ENCODE results near the gene KRT31. TPM values are rescaled to one million over a fixed set of nuclear protein-coding genes. Genes with fewer than 3 reads are reported as not detected.

Gene KRT31
- total RNA-seq, 1 experiment from 2014 or later = not detected

- no peaks in the 10 kb centered on the region for H3K36me3 Mint-ChIP-seq
- 0 out of 2 replicates have a peak, but pooled peaks cover 10% of the 10 kb centered on the region for H3K9me3 Mint-ChIP-seq
- ChIA-PET POLR2A (no interaction called here), CTCF (no interaction called here)
- no peak overlapping the region for H3K4me3 Mint-ChIP-seq
- no peak overlapping the region for H3K27ac Mint-ChIP-seq
- no peaks in the 10 kb centered on the region for H3K4me1 Mint-ChIP-seq
- no peak for TF ChIP-seq TEAD1 (CRISPR knock-in tag; IDR thresholded peaks at IDR 0.05)
- TF ChIP-seq CBFB (CRISPR knock-in tag; IDR thresholded peaks at IDR 0.05; ENCODE audit: low read depth) = no peak
- no peak for TF ChIP-seq RELA (CRISPR knock-in tag; IDR thresholded peaks at IDR 0.05; ENCODE audit: borderline replicate concordance)
- no peak for TF ChIP-seq ZNF416 (CRISPR knock-in tag; IDR thresholded peaks at IDR 0.05)
- no peak for TF ChIP-seq NFE2L1 (CRISPR knock-in tag; IDR thresholded peaks at IDR 0.05)
- no peak for TF ChIP-seq ZNF232 (CRISPR knock-in tag; IDR thresholded peaks at IDR 0.05)
- no peak for TF ChIP-seq ZNF396 (CRISPR knock-in tag; IDR thresholded peaks at IDR 0.05; ENCODE audit: borderline replicate concordance)
- TF ChIP-seq NR3C1 (CRISPR knock-in tag; conservative IDR thresholded peaks at IDR 0.05; ENCODE audit: low read depth) = no peak
- TF ChIP-seq TEAD4 (CRISPR knock-in tag; IDR thresholded peaks at IDR 0.05) = no peak
- no peak for TF ChIP-seq CREB1 (CRISPR knock-in tag; IDR thresholded peaks at IDR 0.05)
- TF ChIP-seq, protein P1, sequence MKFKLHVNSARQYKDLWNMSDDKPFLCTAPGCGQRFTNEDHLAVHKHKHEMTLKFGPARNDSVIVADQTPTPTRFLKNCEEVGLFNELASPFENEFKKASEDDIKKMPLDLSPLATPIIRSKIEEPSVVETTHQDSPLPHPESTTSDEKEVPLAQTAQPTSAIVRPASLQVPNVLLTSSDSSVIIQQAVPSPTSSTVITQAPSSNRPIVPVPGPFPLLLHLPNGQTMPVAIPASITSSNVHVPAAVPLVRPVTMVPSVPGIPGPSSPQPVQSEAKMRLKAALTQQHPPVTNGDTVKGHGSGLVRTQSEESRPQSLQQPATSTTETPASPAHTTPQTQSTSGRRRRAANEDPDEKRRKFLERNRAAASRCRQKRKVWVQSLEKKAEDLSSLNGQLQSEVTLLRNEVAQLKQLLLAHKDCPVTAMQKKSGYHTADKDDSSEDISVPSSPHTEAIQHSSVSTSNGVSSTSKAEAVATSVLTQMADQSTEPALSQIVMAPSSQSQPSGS (CRISPR knock-in tag; IDR thresholded peaks at IDR 0.05; ENCODE audit: borderline replicate concordance, low read depth) = no peak
- ATAC-seq (no peak), DNase-seq (ENCODE audit: low spot score) (peak; percentile 16)
- peaks cover 5% of the 10 kb centered on the region for H3K27me3 Mint-ChIP-seq (ENCODE audit: low read depth)
These were observed 44.6 kb downstream of the KRT31 start for GRCh38 chr17:41352597-41353366.

DNA sequence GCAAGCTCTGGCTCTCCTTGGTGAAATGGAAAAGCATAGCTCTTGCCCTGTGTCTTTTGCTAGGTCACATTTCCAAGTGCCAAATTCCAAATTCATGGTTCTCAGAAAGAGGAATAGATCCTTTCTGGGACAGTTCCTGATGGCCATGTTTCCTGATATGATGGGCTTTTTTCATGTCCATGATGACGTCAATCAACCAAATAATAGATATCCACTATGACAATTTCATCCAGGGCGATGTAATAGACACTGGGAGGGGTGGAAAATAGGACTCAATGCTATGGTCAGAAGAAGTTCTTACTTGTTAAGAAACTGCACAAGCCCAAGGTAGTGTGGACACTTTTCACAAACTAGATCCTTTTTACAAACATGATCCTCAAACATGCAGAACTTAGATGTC lies 46.2 kb downstream of the KRT31 start:
- H3K36me3 Mint-ChIP-seq = no peaks in the 10 kb centered on the region
- ChIA-PET CTCF (no interaction called here), POLR2A (no interaction called here)
- H3K4me1 Mint-ChIP-seq = no peaks in the 10 kb centered on the region
- ATAC-seq = no peak
- H3K4me3 Mint-ChIP-seq = no peak overlapping the region
- peaks cover 5% of the 10 kb centered on the region for H3K27me3 Mint-ChIP-seq (ENCODE audit: low read depth)
- H3K27ac Mint-ChIP-seq = no peak overlapping the region
- no peak for DNase-seq (ENCODE audit: low spot score)
- 0 out of 2 replicates have a peak, but pooled peaks cover 7% of the 10 kb centered on the region for H3K9me3 Mint-ChIP-seq
- TF ChIP-seq FOXJ3 (CRISPR knock-in tag; IDR thresholded peaks at IDR 0.05; ENCODE audit: borderline replicate concordance) (no peak), NFYB (CRISPR knock-in tag; conservative IDR thresholded peaks at IDR 0.05; ENCODE audit: low read depth) (no peak), CTCF (IDR thresholded peaks at IDR 0.05) (no peak), ZNF396 (CRISPR knock-in tag; IDR thresholded peaks at IDR 0.05; ENCODE audit: borderline replicate concordance) (no peak), MYBL2 (CRISPR knock-in tag; IDR thresholded peaks at IDR 0.05) (no peak), GABPB1 (CRISPR knock-in tag; IDR thresholded peaks at IDR 0.05) (no peak), CREM (CRISPR knock-in tag; IDR thresholded peaks at IDR 0.05) (no peak), ESRRA (CRISPR knock-in tag; IDR thresholded peaks at IDR 0.05; ENCODE audit: borderline replicate concordance) (no peak), TEAD4 (CRISPR knock-in tag; IDR thresholded peaks at IDR 0.05) (no peak), JAZF1 (CRISPR knock-in tag; IDR thresholded peaks at IDR 0.05) (no peak), NR1H2 (CRISPR knock-in tag; IDR thresholded peaks at IDR 0.05) (no peak)
- TF ChIP-seq, protein P2, sequence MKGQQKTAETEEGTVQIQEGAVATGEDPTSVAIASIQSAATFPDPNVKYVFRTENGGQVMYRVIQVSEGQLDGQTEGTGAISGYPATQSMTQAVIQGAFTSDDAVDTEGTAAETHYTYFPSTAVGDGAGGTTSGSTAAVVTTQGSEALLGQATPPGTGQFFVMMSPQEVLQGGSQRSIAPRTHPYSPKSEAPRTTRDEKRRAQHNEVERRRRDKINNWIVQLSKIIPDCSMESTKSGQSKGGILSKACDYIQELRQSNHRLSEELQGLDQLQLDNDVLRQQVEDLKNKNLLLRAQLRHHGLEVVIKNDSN (CRISPR knock-in tag; IDR thresholded peaks at IDR 0.05) = no peak
- TF ChIP-seq, protein P3, sequence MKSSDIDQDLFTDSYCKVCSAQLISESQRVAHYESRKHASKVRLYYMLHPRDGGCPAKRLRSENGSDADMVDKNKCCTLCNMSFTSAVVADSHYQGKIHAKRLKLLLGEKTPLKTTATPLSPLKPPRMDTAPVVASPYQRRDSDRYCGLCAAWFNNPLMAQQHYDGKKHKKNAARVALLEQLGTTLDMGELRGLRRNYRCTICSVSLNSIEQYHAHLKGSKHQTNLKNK (CRISPR knock-in tag; IDR thresholded peaks at IDR 0.05) = no peak
- TF ChIP-seq, protein P4, sequence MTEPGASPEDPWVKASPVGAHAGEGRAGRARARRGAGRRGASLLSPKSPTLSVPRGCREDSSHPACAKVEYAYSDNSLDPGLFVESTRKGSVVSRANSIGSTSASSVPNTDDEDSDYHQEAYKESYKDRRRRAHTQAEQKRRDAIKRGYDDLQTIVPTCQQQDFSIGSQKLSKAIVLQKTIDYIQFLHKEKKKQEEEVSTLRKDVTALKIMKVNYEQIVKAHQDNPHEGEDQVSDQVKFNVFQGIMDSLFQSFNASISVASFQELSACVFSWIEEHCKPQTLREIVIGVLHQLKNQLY (CRISPR knock-in tag; IDR thresholded peaks at IDR 0.05) = no peak
- TF ChIP-seq, protein P5, sequence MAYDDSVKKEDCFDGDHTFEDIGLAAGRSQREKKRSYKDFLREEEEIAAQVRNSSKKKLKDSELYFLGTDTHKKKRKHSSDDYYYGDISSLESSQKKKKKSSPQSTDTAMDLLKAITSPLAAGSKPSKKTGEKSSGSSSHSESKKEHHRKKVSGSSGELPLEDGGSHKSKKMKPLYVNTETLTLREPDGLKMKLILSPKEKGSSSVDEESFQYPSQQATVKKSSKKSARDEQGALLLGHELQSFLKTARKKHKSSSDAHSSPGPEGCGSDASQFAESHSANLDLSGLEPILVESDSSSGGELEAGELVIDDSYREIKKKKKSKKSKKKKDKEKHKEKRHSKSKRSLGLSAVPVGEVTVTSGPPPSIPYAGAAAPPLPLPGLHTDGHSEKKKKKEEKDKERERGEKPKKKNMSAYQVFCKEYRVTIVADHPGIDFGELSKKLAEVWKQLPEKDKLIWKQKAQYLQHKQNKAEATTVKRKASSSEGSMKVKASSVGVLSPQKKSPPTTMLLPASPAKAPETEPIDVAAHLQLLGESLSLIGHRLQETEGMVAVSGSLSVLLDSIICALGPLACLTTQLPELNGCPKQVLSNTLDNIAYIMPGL (CRISPR knock-in tag; IDR thresholded peaks at IDR 0.05) = no peak
- TF ChIP-seq, protein P6, sequence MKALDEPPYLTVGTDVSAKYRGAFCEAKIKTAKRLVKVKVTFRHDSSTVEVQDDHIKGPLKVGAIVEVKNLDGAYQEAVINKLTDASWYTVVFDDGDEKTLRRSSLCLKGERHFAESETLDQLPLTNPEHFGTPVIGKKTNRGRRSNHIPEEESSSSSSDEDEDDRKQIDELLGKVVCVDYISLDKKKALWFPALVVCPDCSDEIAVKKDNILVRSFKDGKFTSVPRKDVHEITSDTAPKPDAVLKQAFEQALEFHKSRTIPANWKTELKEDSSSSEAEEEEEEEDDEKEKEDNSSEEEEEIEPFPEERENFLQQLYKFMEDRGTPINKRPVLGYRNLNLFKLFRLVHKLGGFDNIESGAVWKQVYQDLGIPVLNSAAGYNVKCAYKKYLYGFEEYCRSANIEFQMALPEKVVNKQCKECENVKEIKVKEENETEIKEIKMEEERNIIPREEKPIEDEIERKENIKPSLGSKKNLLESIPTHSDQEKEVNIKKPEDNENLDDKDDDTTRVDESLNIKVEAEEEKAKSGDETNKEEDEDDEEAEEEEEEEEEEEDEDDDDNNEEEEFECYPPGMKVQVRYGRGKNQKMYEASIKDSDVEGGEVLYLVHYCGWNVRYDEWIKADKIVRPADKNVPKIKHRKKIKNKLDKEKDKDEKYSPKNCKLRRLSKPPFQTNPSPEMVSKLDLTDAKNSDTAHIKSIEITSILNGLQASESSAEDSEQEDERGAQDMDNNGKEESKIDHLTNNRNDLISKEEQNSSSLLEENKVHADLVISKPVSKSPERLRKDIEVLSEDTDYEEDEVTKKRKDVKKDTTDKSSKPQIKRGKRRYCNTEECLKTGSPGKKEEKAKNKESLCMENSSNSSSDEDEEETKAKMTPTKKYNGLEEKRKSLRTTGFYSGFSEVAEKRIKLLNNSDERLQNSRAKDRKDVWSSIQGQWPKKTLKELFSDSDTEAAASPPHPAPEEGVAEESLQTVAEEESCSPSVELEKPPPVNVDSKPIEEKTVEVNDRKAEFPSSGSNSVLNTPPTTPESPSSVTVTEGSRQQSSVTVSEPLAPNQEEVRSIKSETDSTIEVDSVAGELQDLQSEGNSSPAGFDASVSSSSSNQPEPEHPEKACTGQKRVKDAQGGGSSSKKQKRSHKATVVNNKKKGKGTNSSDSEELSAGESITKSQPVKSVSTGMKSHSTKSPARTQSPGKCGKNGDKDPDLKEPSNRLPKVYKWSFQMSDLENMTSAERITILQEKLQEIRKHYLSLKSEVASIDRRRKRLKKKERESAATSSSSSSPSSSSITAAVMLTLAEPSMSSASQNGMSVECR (CRISPR knock-in tag; IDR thresholded peaks at IDR 0.05; ENCODE audit: borderline replicate concordance) = no peak
